Activated T-helper 2 cell treated with anti-CD3 and anti-CD28 coated beads, Interferon-gamma antibody, Interleukin-2, Interleukin-4, amounts not matched to agents 10 μg/mL and 5 μg/mL and 100 μg/mL, durations not matched to agents 14 hours and 24 hours and 36 hours (primary cell): ENCODE data around the gene RASD1. TPM values are rescaled to one million over a fixed set of nuclear protein-coding genes. Genes with fewer than 3 reads are reported as not detected.
A peak's percentile ranks its signal among the peaks of the same experiment; 100 is the strongest.

Source experiments
- DNase-seq: peaks from one replicate; pipeline ENCODE4 v3.0.0; 2021; ENCODE audit warnings: low spot score
- H3K27ac Mint-ChIP-seq: one replicate; pipeline ENCODE4 v1.8.0; 2021; ENCODE audit warnings: mixed read lengths
- H3K27me3 Mint-ChIP-seq: one replicate; pipeline ENCODE4 v1.8.0; 2021; ENCODE audit warnings: low read depth, mixed read lengths
- H3K36me3 Mint-ChIP-seq: one replicate; pipeline ENCODE4 v1.8.0; 2021; ENCODE audit warnings: low read depth, mixed read lengths
- H3K4me1 Mint-ChIP-seq: one replicate; pipeline ENCODE4 v1.8.0; 2021; ENCODE audit warnings: low read depth, mixed read lengths
- H3K4me3 Mint-ChIP-seq: one replicate; pipeline ENCODE4 v1.8.0; 2021; ENCODE audit warnings: low read depth, mild to moderate bottlenecking, moderate library complexity, mixed read lengths
- H3K9me3 Mint-ChIP-seq: one replicate; pipeline ENCODE4 v1.8.0; 2021; ENCODE audit warnings: mixed read lengths
- intact Hi-C: fragments of 100-400 bp; cut with micrococcal nuclease; formaldehyde crosslinking; loops from one replicate; pipeline ENCODE4 v1.15.1; 2023
- total RNA-seq: library from RNA; stranded (reverse); gene quantifications from 2 replicates; pipeline ENCODE4 v1.2.3, GENCODE V29; 2022

RASD1 gene
- total RNA-seq, 1 donor from 2014 or later: 4.9 TPM

DNA sequence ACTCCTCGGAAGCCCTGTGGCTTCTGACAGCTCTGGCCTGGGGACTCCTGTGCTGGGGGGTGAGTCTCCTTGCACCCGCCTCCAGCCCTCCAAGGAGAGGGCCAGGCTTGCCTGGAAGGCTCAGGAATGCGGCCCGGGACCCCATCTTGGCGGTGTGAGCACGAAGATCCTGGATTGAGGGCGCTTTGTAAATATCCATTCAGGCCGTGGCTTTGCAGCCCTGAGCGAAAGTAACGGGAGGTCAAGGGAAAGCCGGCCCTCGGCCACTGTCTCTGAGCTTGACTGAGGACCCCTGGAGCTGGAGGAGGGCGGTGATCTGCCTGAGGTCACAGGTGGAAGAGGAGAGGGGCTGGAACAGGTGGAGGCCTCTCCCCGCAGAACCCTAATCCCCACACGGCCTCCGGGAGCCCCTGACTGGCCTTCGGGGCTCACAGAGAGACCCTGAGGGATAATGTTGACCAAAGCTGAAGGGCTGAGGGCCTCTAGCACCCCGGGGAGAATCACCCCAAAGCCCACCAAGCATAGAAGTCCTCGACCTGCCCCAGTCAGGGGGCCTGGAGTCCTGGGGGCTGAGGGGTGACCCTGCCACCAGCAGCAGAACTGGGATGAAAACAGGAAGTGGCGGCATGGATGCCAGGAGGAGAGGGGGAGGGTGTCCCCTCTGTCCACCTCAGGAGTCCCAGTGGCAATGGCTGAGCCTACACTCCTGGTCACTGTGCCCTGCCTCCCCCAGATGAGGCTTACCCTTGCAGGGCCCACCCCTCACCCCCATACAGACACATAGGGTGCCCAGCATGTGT is 8.3 kb upstream of the RASD1 start:
- H3K4me3 Mint-ChIP-seq: no peak overlapping the region
- intact Hi-C loops: no loop called here
- no peak for DNase-seq
- H3K27me3 Mint-ChIP-seq: no peaks in the 10 kb centered on the region
- H3K27ac Mint-ChIP-seq: no peak overlapping the region
- H3K36me3 Mint-ChIP-seq: no peaks in the 10 kb centered on the region
- no peaks in the 10 kb centered on the region for H3K9me3 Mint-ChIP-seq
- no peaks in the 10 kb centered on the region for H3K4me1 Mint-ChIP-seq

GRCh38 chr17:17503566-17504130 is 7.5 kb upstream of the RASD1 start:
- no peaks in the 10 kb centered on the region for H3K27me3 Mint-ChIP-seq
- no peak overlapping the region for H3K27ac Mint-ChIP-seq
- intact Hi-C loops: no loop called here
- no peak overlapping the region for H3K4me3 Mint-ChIP-seq
- no peaks in the 10 kb centered on the region for H3K4me1 Mint-ChIP-seq
- DNase-seq: no peak
- no peaks in the 10 kb centered on the region for H3K9me3 Mint-ChIP-seq
- no peaks in the 10 kb centered on the region for H3K36me3 Mint-ChIP-seq

- DNase-seq: no peak
- intact Hi-C loops: no loop called here
- Mint-ChIP-seq H3K27ac (no peak overlapping the region), H3K36me3 (no peaks in the 10 kb centered on the region), H3K4me3 (no peak overlapping the region), H3K4me1 (no peaks in the 10 kb centered on the region), H3K9me3 (no peaks in the 10 kb centered on the region), H3K27me3 (no peaks in the 10 kb centered on the region)
Observed at GRCh38 chr17:17502741-17503565, 6.8 kb upstream of the RASD1 start.

GRCh38 chr17:17500999-17501605 is 4.9 kb upstream of the RASD1 start:
- no peaks in the 10 kb centered on the region for H3K36me3 Mint-ChIP-seq
- intact Hi-C loops: no loop called here
- DNase-seq: no peak
- H3K9me3 Mint-ChIP-seq: no peaks in the 10 kb centered on the region
- H3K27ac Mint-ChIP-seq: no peak overlapping the region
- H3K4me3 Mint-ChIP-seq: no peak overlapping the region
- peaks cover 4% of the 10 kb centered on the region for H3K4me1 Mint-ChIP-seq
- H3K27me3 Mint-ChIP-seq: no peaks in the 10 kb centered on the region

DNA sequence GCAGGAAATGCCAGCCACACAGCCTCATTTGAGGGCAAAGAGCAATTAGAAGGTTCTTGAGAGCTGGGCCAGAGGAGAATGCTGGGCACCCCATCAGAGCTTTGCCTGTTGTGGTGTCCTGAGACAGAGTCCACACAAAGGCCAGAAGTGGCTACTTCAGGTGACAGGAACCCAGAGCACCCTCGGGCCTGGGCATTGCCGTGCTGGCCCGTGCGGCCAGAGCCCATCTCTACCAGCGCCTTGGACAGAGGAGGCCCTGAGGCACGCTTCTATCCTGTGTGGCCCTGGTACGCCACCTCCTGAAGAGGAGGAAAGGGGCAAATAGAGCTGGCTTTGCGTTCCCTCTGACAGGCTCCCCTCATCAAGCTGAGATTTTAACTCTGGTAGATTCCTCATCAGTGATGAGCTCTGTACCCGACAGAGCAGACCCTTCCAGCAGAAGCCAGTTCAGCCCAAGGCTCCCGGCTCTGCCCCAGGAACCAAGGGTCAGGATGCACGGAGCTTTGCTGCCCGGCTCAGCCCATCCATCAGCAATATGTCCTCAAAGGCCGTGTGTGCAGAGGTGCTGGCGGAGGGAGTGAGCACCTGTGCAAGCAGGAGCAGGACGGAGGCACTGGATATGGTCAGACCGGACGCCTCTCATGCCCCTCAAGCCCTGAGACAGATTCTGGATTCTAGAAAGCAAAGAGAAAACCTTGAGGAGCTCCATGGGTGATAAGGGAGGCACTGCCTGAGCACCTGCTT is 3.4 kb upstream of the RASD1 start:
- Mint-ChIP-seq H3K9me3 (no peaks in the 10 kb centered on the region), H3K27me3 (peaks cover 11% of the 10 kb centered on the region)
- intact Hi-C loops: no loop called here

DNA sequence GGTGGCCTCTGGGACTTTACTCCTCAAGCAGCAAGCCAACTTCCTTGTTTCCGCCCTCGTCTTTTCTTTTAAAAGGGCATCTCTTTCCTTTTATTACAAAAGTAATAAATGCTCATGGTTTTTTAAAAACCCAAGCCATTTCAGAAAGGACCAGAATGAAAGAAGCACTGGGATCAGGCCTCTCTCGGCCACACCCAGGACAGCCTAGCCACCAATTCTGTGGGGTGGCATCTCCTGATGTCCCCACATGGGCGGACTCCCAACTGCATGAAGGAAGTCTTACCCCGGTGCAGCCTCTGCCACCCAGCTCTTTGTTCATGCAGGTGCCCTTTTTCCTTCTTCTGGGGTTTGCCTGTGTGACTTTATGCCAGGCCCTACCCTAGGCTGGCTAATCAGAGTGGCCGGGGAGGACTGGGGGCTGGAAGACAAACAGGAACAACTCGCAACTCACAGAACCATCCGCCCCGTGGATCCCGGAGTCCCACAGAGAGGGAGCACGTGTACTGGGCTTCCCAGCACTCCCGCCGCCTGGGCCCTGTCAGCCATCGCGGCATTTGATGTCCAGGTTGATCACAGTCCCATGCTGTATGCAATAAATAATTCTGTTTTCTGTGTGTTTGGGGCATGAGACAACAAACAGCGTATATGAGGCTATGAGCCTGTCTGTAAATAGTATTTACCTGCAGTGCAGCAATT is 2.6 kb upstream of the RASD1 start:
- H3K9me3 Mint-ChIP-seq: no peaks in the 10 kb centered on the region
- H3K27me3 Mint-ChIP-seq: peaks cover 14% of the 10 kb centered on the region
- no peak overlapping the region for H3K4me3 Mint-ChIP-seq
- intact Hi-C loops: no loop called here
- H3K4me1 Mint-ChIP-seq: peaks cover 8% of the 10 kb centered on the region
- DNase-seq: no peak
- peaks cover under 1% of the 10 kb centered on the region for H3K36me3 Mint-ChIP-seq
- no peak overlapping the region for H3K27ac Mint-ChIP-seq

More for the DNA sequence above, 3.4 kb upstream of the RASD1 start:
- no peak overlapping the region for H3K4me3 Mint-ChIP-seq
- H3K27ac Mint-ChIP-seq: no peak overlapping the region
- DNase-seq: no peak
- no peaks in the 10 kb centered on the region for H3K36me3 Mint-ChIP-seq
- H3K4me1 Mint-ChIP-seq: peaks cover 8% of the 10 kb centered on the region

GRCh38 chr17:17497845-17498520 is 1.8 kb upstream of the RASD1 start:
- intact Hi-C loops: loop anchor here (2.0 kb wide), 3 partner anchors 21 to 145 kb away; partner anchors contain the start of gene MED9
- peaks cover 8% of the 10 kb centered on the region for H3K4me1 Mint-ChIP-seq
- no peak overlapping the region for H3K4me3 Mint-ChIP-seq

DNA sequence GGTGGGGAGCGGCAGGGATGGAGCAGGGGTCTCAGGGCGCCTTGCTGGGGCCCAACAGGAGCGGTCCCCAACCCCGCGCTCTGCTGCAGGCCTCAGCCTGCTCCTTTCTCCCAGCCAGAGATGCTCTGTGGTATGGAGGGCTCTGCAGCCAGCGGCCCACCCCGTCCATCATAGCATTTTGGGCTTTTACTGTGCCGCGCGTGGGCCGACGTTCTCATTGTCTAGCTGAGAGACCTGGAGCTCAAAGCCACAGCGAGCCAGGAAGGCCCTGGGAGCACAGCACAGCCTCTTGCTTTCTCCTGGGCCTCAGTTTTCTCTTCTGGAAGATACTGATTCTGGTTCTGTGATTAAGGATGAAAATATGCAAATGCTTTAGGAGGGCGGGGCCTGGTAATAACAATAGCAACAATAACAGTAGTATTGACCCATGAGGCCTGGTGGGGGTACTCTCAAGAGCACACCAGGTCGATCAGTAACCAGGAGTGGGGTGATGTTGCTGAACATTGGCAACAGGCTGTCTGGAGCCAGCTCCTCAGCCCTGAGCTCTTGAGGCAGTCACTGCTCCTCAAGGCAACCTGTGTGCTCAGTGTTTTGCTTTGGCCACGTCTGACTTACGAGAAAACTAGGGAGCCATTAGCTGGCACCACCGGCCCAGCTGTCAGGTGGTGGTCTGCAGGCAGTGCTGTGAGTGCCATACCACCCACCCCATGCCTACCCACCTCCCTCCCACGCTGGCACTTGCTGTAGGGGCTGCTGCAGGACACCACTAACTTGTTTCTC is 1.1 kb upstream of the RASD1 start:
- peaks cover 13% of the 10 kb centered on the region for H3K36me3 Mint-ChIP-seq
- H3K9me3 Mint-ChIP-seq: no peaks in the 10 kb centered on the region
- no peak overlapping the region for H3K4me3 Mint-ChIP-seq
- peaks cover 8% of the 10 kb centered on the region for H3K4me1 Mint-ChIP-seq
- intact Hi-C loops: loop anchor here (2.0 kb wide), 3 partner anchors 20 to 146 kb away; partner anchors contain the start of gene MED9
- DNase-seq: no peak
- peaks cover 17% of the 10 kb centered on the region for H3K27me3 Mint-ChIP-seq
- no peak overlapping the region for H3K27ac Mint-ChIP-seq

More at GRCh38 chr17:17497845-17498520, 1.8 kb upstream of the RASD1 start:
- no peak overlapping the region for H3K27ac Mint-ChIP-seq
- DNase-seq: no peak
- no peaks in the 10 kb centered on the region for H3K9me3 Mint-ChIP-seq
- H3K36me3 Mint-ChIP-seq: peaks cover 7% of the 10 kb centered on the region
- peaks cover 17% of the 10 kb centered on the region for H3K27me3 Mint-ChIP-seq

DNA sequence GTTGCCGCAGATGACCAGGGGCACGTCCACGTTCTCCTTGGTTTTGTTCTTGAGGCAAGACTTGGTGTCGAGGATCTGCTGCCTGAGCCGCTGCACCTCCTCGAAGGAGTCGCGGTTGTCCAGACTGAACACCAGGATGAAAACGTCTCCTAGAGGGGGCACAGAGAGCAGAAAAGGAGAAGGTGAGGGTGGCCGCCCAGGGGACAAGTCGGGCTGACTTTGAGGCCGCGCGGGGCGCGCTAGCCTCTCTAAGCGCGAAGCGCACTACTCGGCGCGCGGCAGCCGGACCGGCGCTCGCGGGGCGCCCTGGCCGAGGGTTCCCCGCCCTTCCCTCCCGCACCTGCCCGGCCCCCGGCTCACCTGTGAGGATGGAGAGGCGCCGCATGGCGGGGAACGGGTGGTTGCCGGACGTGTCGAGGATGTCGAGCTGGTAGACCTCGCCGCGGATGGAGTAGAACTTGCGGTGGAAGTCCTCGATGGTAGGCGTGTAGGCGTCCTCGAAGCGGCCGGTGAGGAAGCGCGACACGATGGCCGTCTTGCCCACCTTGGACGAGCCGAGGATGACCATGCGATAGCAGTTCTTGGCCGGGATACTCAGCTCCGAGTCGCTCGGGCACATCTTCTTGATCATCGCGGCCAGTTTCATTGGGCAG is 533 bp downstream of the RASD1 start:
- intact Hi-C loops: loop anchor here (1.0 to 2.0 kb wide), 6 partner anchors 11 to 147 kb away; partner anchors contain the start of genes MED9 and PEMT
- H3K27ac Mint-ChIP-seq: peak overlapping the region; percentile 25
- no peaks in the 10 kb centered on the region for H3K9me3 Mint-ChIP-seq
- peaks cover 27% of the 10 kb centered on the region for H3K36me3 Mint-ChIP-seq
- peak overlapping the region; percentile 79 for H3K4me3 Mint-ChIP-seq
- H3K4me1 Mint-ChIP-seq: peaks cover 8% of the 10 kb centered on the region
- H3K27me3 Mint-ChIP-seq: peaks cover 17% of the 10 kb centered on the region
- DNase-seq: no peak

- no peak for DNase-seq
- H3K9me3 Mint-ChIP-seq: no peaks in the 10 kb centered on the region
- H3K36me3 Mint-ChIP-seq: peaks cover 28% of the 10 kb centered on the region
- intact Hi-C loops: no loop called here
- peaks cover 17% of the 10 kb centered on the region for H3K27me3 Mint-ChIP-seq
- H3K4me3 Mint-ChIP-seq: peak overlapping the region; percentile 79
- H3K27ac Mint-ChIP-seq: peak overlapping the region; percentile 25
- H3K4me1 Mint-ChIP-seq: peaks cover 8% of the 10 kb centered on the region
Observed at GRCh38 chr17:17494870-17495535, 1.2 kb downstream of the RASD1 start.
